Lower leg skin (tissue), 3 donors: ENCODE data around the gene MMP24.

Experiments
- POLR2A ChIP-seq, 2 donors: fragments of 450-650 bp; IDR thresholded peaks; one replicate each; pipeline ENCODE4 v1.6.1; 2016 to 2017; ENCODE audit warnings: antibody characterized with exemption in 2 of 2, mild to moderate bottlenecking in 1 of 2, moderate library complexity in 1 of 2
- TF ChIP-seq, protein P1 (sequence below), 3 donors: fragments of 450-650 bp; IDR thresholded peaks; one replicate each; pipeline ENCODE4 v1.5.1; 2016; ENCODE audit warnings: antibody characterized with exemption in 3 of 3, mild to moderate bottlenecking in 3 of 3, moderate library complexity in 2 of 3

DNA sequence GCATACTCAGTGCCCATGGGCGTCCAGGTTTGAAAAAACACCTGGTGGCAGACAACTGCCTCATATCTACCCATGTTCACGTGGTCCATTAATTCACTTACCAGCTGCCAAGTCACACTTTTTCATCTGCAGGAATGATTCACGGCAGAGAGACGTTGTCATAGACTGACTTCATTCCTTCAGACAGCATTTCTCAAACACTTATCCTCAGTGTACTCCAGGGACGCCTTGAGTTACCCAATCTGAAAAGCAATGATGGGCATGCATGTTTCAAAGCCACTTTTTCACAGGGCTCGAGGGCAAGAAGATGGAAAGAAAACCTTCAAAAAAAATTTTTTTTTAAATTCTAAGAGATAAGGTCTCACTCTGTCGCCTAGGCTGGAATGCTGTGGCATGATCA lies 45.4 kb downstream of the MMP24 start:
- TF ChIP-seq, protein P1, sequence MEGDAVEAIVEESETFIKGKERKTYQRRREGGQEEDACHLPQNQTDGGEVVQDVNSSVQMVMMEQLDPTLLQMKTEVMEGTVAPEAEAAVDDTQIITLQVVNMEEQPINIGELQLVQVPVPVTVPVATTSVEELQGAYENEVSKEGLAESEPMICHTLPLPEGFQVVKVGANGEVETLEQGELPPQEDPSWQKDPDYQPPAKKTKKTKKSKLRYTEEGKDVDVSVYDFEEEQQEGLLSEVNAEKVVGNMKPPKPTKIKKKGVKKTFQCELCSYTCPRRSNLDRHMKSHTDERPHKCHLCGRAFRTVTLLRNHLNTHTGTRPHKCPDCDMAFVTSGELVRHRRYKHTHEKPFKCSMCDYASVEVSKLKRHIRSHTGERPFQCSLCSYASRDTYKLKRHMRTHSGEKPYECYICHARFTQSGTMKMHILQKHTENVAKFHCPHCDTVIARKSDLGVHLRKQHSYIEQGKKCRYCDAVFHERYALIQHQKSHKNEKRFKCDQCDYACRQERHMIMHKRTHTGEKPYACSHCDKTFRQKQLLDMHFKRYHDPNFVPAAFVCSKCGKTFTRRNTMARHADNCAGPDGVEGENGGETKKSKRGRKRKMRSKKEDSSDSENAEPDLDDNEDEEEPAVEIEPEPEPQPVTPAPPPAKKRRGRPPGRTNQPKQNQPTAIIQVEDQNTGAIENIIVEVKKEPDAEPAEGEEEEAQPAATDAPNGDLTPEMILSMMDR (IDR thresholded peaks at IDR 0.05) = no peak
- TF ChIP-seq POLR2A (IDR thresholded peaks at IDR 0.05) = no peak
